ENCODE measurements around the gene BTLA. TPM values are rescaled to one million over a fixed set of nuclear protein-coding genes. Genes with fewer than 3 reads are reported as not detected.

The BTLA gene
- total and polyA plus RNA-seq, 2 of the 8 experiments (the other 6 are each of a cell fraction or from before 2014, with no cell fraction given) = not detected

DNA sequence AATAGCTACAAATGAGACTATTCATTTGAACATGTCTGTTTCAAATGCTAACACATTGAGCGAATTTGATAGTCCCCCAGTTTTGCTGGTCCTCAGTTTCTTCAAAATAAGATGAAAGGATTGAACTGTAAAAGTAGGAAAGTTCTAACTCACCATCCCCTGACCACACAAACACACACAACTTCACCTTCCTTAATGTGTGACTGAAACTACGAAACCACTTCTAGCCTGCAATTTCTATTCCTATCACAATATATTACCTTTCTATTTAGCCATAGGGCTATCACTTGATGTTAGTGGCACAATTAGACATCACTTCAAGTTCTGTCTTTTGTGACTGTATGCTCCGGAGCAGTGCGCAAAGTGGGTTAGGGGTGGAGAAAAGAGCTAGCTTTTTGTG is 14.9 kb downstream of the BTLA start:
- Histone ChIP-seq H2AK5ac (ENCODE audit: low read depth, low read length) (no peak overlapping the region), H3K4me2 (ENCODE audit: insufficient read depth in 1 of 2, low read depth in 2 of 2, low read length in 2 of 2) (no peak overlapping the region), H3K36me3 (ENCODE audit: control insufficient read depth in 2 of 4, insufficient read depth in 4 of 4, low read length in 3 of 4) (no peaks in the 10 kb centered on the region), H3K9ac (replicated peaks in 1 of 4; ENCODE audit: extremely low read depth in 1 of 4, low read depth in 3 of 4, low read length in 3 of 4) (no peak overlapping the region), H3K79me1 (ENCODE audit: low read depth, low read length) (no peaks in the 10 kb centered on the region), H3K79me2 (ENCODE audit: control insufficient read depth in 1 of 2, insufficient read depth in 2 of 2, low read length in 2 of 2) (no peaks in the 10 kb centered on the region), H2BK5ac (ENCODE audit: low read depth, low read length) (no peak overlapping the region), H2BK20ac (ENCODE audit: low read length) (no peak overlapping the region), H2BK120ac (replicated peaks; ENCODE audit: low read depth, low read length) (no peak overlapping the region), H4K91ac (replicated peaks; ENCODE audit: insufficient read length, low read length) (no peak overlapping the region), H4K5ac (ENCODE audit: insufficient read length, low read depth, low read length) (no peak overlapping the region), H3K14ac (ENCODE audit: insufficient read length) (no peak overlapping the region), H4K8ac (ENCODE audit: extremely low read depth, insufficient read depth, low read length) (no peak overlapping the region), H4K20me1 (replicated peaks in 1 of 2; ENCODE audit: control insufficient read depth in 1 of 2, insufficient read depth in 2 of 2, low read length in 2 of 2) (no peaks in the 10 kb centered on the region), H3K27me3 (replicated peaks in 1 of 4; ENCODE audit: control insufficient read depth in 3 of 4, extremely low read depth in 1 of 4, insufficient read depth in 3 of 4, low read length in 3 of 4) (no peaks in the 10 kb centered on the region), H2AFZ (ENCODE audit: low read length) (no peak overlapping the region), H3K4me3 (ENCODE audit: extremely low read depth in 1 of 4, insufficient read depth in 2 of 4, low read depth in 3 of 4, low read length in 4 of 4) (no peak overlapping the region), H3K18ac (ENCODE audit: extremely low read depth, low read length) (no peak overlapping the region), H3K27ac (ENCODE audit: low read depth, low read length) (no peak overlapping the region), H3K23ac (ENCODE audit: insufficient read length) (no peak overlapping the region), H3K56ac (replicated peaks; ENCODE audit: insufficient read length, low read depth, low read length) (no peak overlapping the region), H3K4me1 (replicated peaks in 1 of 4; ENCODE audit: control insufficient read depth in 3 of 4, insufficient read depth in 4 of 4, low read length in 3 of 4) (no peaks in the 10 kb centered on the region; a peak in 2 of 7 replicates), H2BK15ac (ENCODE audit: low read length) (no peak overlapping the region), H3K23me2 (ENCODE audit: low read depth, low read length) (no peaks in the 10 kb centered on the region), H2BK12ac (ENCODE audit: low read depth, low read length) (no peak overlapping the region), H3K9me3 (ENCODE audit: insufficient read depth in 2 of 2, low read depth in 1 of 2, low read length in 1 of 2) (no peaks in the 10 kb centered on the region), H3K4ac (replicated peaks; ENCODE audit: insufficient read length, low read depth, low read length) (no peak overlapping the region)
- CTCF ChIA-PET (ENCODE audit: partially characterized antibody) = interaction anchor here (1.0 to 1.3 kb wide), 2 partner anchors 44 to 191 kb away, joined by 3 read pairs; partner anchors contain the start of gene SLC9C1
- FAIRE-seq (no peak), DNase-seq (ENCODE audit: low read depth in 1 of 2, low spot score in 2 of 2) (no peak)
- POLR2A ChIA-PET (ENCODE audit: partially characterized antibody) = no interaction called here
- 88% methylated on average over 4 of the region's 4 CpGs; no CpG with 5 or more reads in 1 of the 2 experiments for WGBS, 2 experiments (ENCODE audit: extremely low coverage in 1 of 2, insufficient coverage in 1 of 2, insufficient read length in 1 of 2, insufficient replicate concordance in 2 of 2, low coverage in 1 of 2, low lambda C conversion rate in 2 of 2, missing lambda C conversion rate in 1 of 2)
- no peak for TF ChIP-seq BRCA1 (IDR thresholded peaks at IDR 0.05; ENCODE audit: low read depth, low read length)

All from H1 (cell line).